Esophagus mucosa (tissue), 1 donor: ENCODE measurements around the gene RASGRF2. TPM values are rescaled to one million over a fixed set of nuclear protein-coding genes. Genes with fewer than 3 reads are reported as not detected.
A peak's percentile ranks its signal among the peaks of the same experiment; 100 is the strongest.
"Not testable (repeated sequence)": the region's sequence is repeated elsewhere in the genome, so short reads cannot be mapped to it uniquely, and the experiment has no call there.

Source experiments
- ATAC-seq: fragments of 200-7000 bp; cut with Tn5 transposase; one replicate; pipeline ENCODE4 v1.9.1; 2020
- total RNA-seq: library from RNA; stranded (reverse); gene quantifications from one replicate; pipeline ENCODE4 v1.2.4, GENCODE V29; 2023
- donor health status: DM: yes; HTN: yes; CAD: no.

RASGRF2 gene
- total RNA-seq, 1 donor from 2014 or later = 1.1 TPM

- ATAC-seq = no peak
These were observed 287.3 kb downstream of the RASGRF2 start for GRCh38 chr5:81247441-81247972.

GRCh38 chr5:81249240-81249639, 289.1 kb downstream of the RASGRF2 start:
- no peak for ATAC-seq

- no peak for ATAC-seq
These were observed 289.8 kb downstream of the RASGRF2 start for GRCh38 chr5:81250004-81250403.

- no peak for ATAC-seq
These were observed 291.8 kb downstream of the RASGRF2 start for GRCh38 chr5:81251922-81252321.

GRCh38 chr5:81252904-81253303, 292.7 kb downstream of the RASGRF2 start:
- no peak for ATAC-seq

DNA sequence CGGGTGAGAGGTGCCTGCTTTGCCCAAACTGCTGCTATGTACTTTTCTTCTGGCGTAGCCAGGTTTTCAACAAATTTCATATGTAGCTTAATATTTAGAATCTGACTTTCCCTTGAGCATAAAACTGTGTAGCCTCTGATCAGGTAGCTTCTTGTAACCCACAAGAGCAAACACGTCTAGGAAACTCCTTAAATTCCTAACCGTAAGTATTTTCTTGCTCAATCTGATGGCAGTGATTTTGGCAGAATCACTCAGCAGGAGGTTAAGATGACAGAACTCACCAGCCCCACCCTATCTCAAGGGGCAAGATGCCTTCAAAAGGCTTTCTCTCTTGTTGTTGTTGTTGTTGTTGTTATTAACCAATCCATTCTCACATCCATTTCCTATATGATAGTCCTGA, 293.7 kb downstream of the RASGRF2 start:
- peak; percentile 89 for ATAC-seq

- peak; percentile 12 for ATAC-seq
These were observed 294.9 kb downstream of the RASGRF2 start for GRCh38 chr5:81254886-81255559.

- no peak for ATAC-seq
These were observed 296.6 kb downstream of the RASGRF2 start for GRCh38 chr5:81256766-81257165.

DNA sequence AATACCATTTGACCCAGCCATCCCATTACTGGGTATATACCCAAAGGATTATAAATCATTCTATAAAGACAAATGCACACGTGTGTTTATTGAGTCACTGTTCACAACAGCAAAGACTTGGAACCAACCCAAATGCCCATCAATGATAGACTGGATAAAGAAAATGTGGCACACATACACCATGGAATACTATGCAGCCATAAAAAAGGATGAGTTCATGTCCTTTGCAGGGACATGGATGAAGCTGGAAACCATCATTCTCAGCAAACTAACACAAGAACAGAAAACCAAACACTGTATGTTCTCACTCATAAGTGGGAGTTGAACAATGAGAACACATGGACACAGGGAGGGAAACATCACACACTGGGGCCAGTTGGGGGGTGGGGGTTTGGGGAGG, 302.6 kb downstream of the RASGRF2 start:
- not testable (repeated sequence) for ATAC-seq

- no peak for ATAC-seq
These were observed 304.9 kb downstream of the RASGRF2 start for GRCh38 chr5:81265101-81265500.

GRCh38 chr5:81268521-81269196, 308.5 kb downstream of the RASGRF2 start:
- ATAC-seq = peak; percentile 88

DNA sequence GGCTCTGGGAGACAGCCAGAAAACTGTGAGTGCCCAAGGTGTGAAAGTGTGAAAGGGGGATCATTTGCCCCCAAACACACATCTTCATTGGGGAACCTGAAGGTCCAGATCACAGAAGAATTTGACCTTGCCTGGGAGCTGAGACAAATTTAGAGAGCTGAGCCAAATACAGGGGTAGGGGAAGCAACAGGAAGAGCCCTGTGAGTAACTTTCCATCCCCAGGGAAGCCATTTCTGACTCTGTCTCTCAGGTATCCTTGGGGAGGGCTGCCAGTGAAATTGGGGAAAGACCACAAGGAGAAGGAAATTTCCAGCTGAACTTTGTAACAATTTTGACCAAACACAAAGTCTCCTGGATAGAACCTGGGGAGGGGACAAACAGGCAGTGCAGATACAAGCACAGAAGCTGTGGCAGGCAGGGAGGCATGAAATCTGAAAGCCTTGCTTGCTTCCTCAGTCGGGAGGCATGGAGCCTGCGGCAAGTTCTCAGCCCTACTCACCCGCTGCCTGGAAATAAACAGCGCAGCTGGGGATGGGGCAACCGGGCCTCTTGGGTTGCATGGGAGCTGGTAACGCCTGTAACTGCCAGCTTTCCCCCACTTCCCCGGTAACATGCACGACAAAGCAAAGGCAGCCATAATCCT, 309.7 kb downstream of the RASGRF2 start:
- no peak for ATAC-seq

DNA sequence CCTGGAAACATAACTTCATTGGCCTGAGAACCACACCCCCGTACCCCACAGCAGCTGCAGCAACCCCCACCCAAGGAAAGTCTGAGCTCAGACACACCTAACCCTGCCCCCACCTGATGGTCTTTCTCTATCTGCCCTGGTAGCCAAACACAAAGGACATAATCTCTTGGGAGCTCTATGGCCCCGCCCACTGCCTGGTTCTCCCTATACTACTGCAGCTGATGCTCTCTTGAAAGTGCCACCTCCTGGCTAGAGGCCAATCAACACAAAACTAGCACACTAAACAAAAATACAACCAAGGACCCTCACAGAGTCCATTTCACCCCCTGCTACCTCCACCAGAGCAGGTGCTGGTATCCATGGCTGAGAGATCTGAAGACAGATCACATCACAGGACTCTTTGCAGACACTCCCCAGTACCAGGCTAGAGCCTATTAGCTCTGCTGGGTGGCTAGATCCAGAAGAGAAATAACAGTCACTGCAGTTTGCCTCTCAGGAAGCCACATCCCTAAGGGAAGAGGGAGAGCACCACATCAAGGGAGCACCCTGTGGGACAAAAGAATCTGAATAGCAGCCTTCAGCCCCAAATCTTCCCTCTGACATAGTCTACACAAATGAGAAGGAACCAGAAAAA, 310.3 kb downstream of the RASGRF2 start:
- not testable (repeated sequence) for ATAC-seq
